OCI-LY1 (cell line): ENCODE measurements around the gene TROAP.

Experiments used
- H2AFZ ChIP-seq: fragments of 200-600 bp; sonication (generic), shearing (Covaris generic); 2 replicates; pipeline ENCODE4 v1.6.0; 2014; ENCODE audit warnings: antibody characterized with exemption, mild to moderate bottlenecking, low read length
- H3F3A ChIP-seq: fragments of 200-600 bp; sonication (generic), shearing (Covaris generic); 2 replicates; pipeline ENCODE4 v1.6.0; 2014; ENCODE audit warnings: mild to moderate bottlenecking, antibody characterized with exemption, low read length, moderate library complexity; ENCODE audit not compliant: insufficient read depth
- H3K27ac ChIP-seq: fragments of 200-600 bp; sonication (generic); 2 replicates; pipeline ENCODE4 v1.5.1; 2014; ENCODE audit warnings: low read length, mixed run types, mild to moderate bottlenecking, low read depth; ENCODE audit not compliant: poor library complexity, severe bottlenecking
- H3K27me3 ChIP-seq: fragments of 200-600 bp; sonication (generic); 2 replicates; pipeline ENCODE4 v1.6.0; 2014; ENCODE audit warnings: antibody characterized with exemption, mild to moderate bottlenecking, low read length, moderate library complexity; ENCODE audit not compliant: insufficient read depth
- H3K36me3 ChIP-seq: fragments of 200-600 bp; sonication (generic); 2 replicates; pipeline ENCODE4 v1.6.1; 2014; ENCODE audit warnings: mild to moderate bottlenecking, antibody characterized with exemption, low read length, moderate library complexity, mixed read lengths; ENCODE audit not compliant: insufficient read depth
- H3K4me1 ChIP-seq: fragments of 200-600 bp; sonication (generic); 2 replicates; pipeline ENCODE4 v1.5.1; 2014; ENCODE audit warnings: mild to moderate bottlenecking, low read length, moderate library complexity; ENCODE audit not compliant: insufficient read depth, severe bottlenecking
- H3K4me2 ChIP-seq: fragments of 200-600 bp; sonication (generic), shearing (Covaris generic); 2 replicates; pipeline ENCODE4 v1.6.1; 2014; ENCODE audit warnings: low read length
- H3K4me3 ChIP-seq: fragments of 200-600 bp; sonication (generic); 2 replicates; pipeline ENCODE4 v1.5.1; 2014; ENCODE audit warnings: low read length, low read depth, mild to moderate bottlenecking, mixed read lengths; ENCODE audit not compliant: poor library complexity, severe bottlenecking
- H3K79me2 ChIP-seq: fragments of 200-600 bp; shearing (Covaris generic); 2 replicates; pipeline ENCODE4 v1.6.1; 2016; ENCODE audit warnings: mixed run types, low read length, mixed read lengths; ENCODE audit not compliant: insufficient read depth
- H3K9ac ChIP-seq: fragments of 200-600 bp; sonication (generic), shearing (Covaris generic); 2 replicates; pipeline ENCODE4 v1.6.1; 2014; ENCODE audit warnings: mild to moderate bottlenecking, low read length, mixed read lengths
- H3K9me2 ChIP-seq: fragments of 200-600 bp; sonication (generic), shearing (Covaris generic); 2 replicates; pipeline ENCODE4 v1.6.1; 2014; ENCODE audit warnings: low read depth, mild to moderate bottlenecking, low read length, mixed read lengths
- H3K9me3 ChIP-seq: fragments of 200-600 bp; shearing (Covaris generic); 2 replicates; pipeline ENCODE4 v1.6.1; 2014; ENCODE audit warnings: low read length, mixed read lengths
- H4K20me1 ChIP-seq: fragments of 200-600 bp; sonication (generic), shearing (Covaris generic); 2 replicates; pipeline ENCODE4 v1.6.0; 2016; ENCODE audit warnings: mild to moderate bottlenecking, low read length; ENCODE audit not compliant: insufficient read depth
- CTCF ChIP-seq: fragments of 200-600 bp; sonication (generic), shearing (Covaris generic); IDR thresholded peaks from 2 replicates; pipeline ENCODE4 v1.5.1; 2017; ENCODE audit warnings: mild to moderate bottlenecking, antibody characterized with exemption, low read length, moderate library complexity, mixed read lengths
- EZH2 ChIP-seq: fragments of 200-600 bp; sonication (generic), shearing (Covaris generic); IDR thresholded peaks from 2 replicates; pipeline ENCODE4 v1.8.0; 2017; ENCODE audit warnings: borderline replicate concordance, mixed run types, mild to moderate bottlenecking, antibody characterized with exemption, low read length, moderate library complexity, mixed read lengths

TROAP gene

GRCh38 chr12:49345051-49345824 is 22.2 kb downstream of the TROAP start:
- H3K4me1 ChIP-seq, result peaks cover 38% of the 10 kb centered on the region
- peak overlapping the region; percentile 47 for H3K4me3 ChIP-seq
- no peak overlapping the region for H2AFZ ChIP-seq
- no peaks in the 10 kb centered on the region for H3K9me3 ChIP-seq
- H3K27me3 ChIP-seq, result 0 out of 2 replicates have a peak, but pooled peaks cover 4% of the 10 kb centered on the region
- H3K9ac ChIP-seq, result no peak overlapping the region; the same call in 1 of the 2 replicates
- TF ChIP-seq EZH2 (no peak), CTCF (no peak)
- H3K79me2 ChIP-seq, result no peaks in the 10 kb centered on the region
- H3K36me3 ChIP-seq, result no peaks in the 10 kb centered on the region
- H3F3A ChIP-seq, result no peaks in the 10 kb centered on the region
- H3K4me2 ChIP-seq, result peak overlapping the region; percentile 63
- H3K27ac ChIP-seq, result no peak overlapping the region
- no peaks in the 10 kb centered on the region for H3K9me2 ChIP-seq
- H4K20me1 ChIP-seq, result no peaks in the 10 kb centered on the region

- TF ChIP-seq EZH2, result 0 out of 2 replicates have a peak, but pooled peaks have one; percentile 47
- TF ChIP-seq CTCF, result no peak
- H3K9me3 ChIP-seq, result no peaks in the 10 kb centered on the region
- H3K27ac ChIP-seq, result no peak overlapping the region
- no peak overlapping the region; the same call in 1 of the 2 replicates for H3K9ac ChIP-seq
- peak overlapping the region; percentile 63 for H3K4me2 ChIP-seq
- 0 out of 2 replicates have a peak, but pooled peaks cover 4% of the 10 kb centered on the region for H3K27me3 ChIP-seq
- H4K20me1 ChIP-seq, result no peaks in the 10 kb centered on the region
- H3K4me1 ChIP-seq, result peaks cover 38% of the 10 kb centered on the region
- H3K36me3 ChIP-seq, result no peaks in the 10 kb centered on the region
- H3K4me3 ChIP-seq, result peak overlapping the region; percentile 47
- no peak overlapping the region for H2AFZ ChIP-seq
- H3K9me2 ChIP-seq, result no peaks in the 10 kb centered on the region
- H3K79me2 ChIP-seq, result no peaks in the 10 kb centered on the region
- no peaks in the 10 kb centered on the region for H3F3A ChIP-seq
These were observed 23.0 kb downstream of the TROAP start for GRCh38 chr12:49345825-49346658.

GRCh38 chr12:49346659-49347310 is 23.7 kb downstream of the TROAP start, which contains the start of gene DNAJC22:
DNAJC22 (plus strand) TSS chr12:49346888; CDS start chr12:49348873, 1,985 bp downstream.
- peak within 1 kb of the TSS; percentile 63 for H3K4me2 ChIP-seq
- no peaks in the 10 kb centered on the region for H3K36me3 ChIP-seq
- no peak within 1 kb of the TSS for H3K27ac ChIP-seq
- H4K20me1 ChIP-seq, result no peaks in the 10 kb centered on the region
- no peak within 1 kb of the TSS; the same call in 1 of the 2 replicates for H3K9ac ChIP-seq
- H3K9me3 ChIP-seq, result no peaks in the 10 kb centered on the region
- H3F3A ChIP-seq, result no peaks in the 10 kb centered on the region
- H3K79me2 ChIP-seq, result no peaks in the 10 kb centered on the region
- H3K9me2 ChIP-seq, result no peaks in the 10 kb centered on the region
- TF ChIP-seq EZH2 (no peak), CTCF (no peak)
- H2AFZ ChIP-seq, result no peak within 1 kb of the TSS
- H3K4me3 ChIP-seq, result peak within 1 kb of the TSS; percentile 47
- 0 out of 2 replicates have a peak, but pooled peaks cover 4% of the 10 kb centered on the region for H3K27me3 ChIP-seq
- peaks cover 38% of the 10 kb centered on the region for H3K4me1 ChIP-seq
